ELF-1 (cell line): ENCODE data around the gene SLC35A4.
A peak's percentile ranks its signal among the peaks of the same experiment; 100 is the strongest.
"Not testable (repeated sequence)": the region's sequence is repeated elsewhere in the genome, so short reads cannot be mapped to it uniquely, and the experiment has no call there.

Source experiments
- DNase-seq: peaks from one replicate; pipeline ENCODE4 v3.0.0-alpha.2; 2016; ENCODE audit warnings: low read depth, low spot score

The SLC35A4 gene

DNA sequence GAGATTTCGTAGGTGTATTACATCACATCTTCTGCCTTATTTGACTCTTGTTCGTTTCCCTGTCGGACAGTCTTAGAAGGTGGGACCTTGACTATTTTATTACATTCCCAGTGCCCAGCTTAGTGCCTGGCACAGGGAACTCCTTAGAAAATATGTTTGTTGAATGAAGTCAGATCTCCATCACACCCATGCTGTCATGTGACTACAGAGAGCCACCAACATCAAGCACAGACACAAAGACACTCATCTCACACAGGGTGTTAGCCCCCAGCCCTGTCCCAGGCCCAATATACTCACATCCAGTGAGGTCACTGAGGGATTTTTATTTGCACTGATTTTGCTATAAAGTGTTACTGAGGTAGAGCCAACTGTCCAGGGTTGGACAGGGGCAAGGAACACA is 6.7 kb upstream of the SLC35A4 start:
- DNase-seq = no peak

GRCh38 chr5:140558542-140558941 is 6.1 kb upstream of the SLC35A4 start:
- DNase-seq = no peak

DNA sequence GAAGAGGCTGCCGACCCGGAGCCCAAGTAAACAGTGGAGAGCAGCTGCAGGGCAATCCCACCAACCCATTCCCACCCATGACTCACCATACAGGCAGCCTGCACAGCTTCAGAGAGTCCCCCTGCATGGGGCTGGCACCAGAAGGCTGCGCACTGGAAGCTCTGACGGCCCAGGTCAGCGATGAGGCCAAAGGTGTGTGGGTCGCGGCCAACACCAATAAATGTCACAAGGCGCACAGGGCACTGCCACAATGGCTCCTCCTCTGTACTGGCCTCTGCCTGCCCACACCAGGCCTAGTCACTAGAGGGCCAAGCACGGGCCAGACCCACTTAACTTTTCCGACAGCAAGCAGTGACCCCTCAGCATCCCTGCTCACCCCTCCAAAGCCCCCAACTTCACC is 4.4 kb upstream of the SLC35A4 start:
- DNase-seq = no peak

DNA sequence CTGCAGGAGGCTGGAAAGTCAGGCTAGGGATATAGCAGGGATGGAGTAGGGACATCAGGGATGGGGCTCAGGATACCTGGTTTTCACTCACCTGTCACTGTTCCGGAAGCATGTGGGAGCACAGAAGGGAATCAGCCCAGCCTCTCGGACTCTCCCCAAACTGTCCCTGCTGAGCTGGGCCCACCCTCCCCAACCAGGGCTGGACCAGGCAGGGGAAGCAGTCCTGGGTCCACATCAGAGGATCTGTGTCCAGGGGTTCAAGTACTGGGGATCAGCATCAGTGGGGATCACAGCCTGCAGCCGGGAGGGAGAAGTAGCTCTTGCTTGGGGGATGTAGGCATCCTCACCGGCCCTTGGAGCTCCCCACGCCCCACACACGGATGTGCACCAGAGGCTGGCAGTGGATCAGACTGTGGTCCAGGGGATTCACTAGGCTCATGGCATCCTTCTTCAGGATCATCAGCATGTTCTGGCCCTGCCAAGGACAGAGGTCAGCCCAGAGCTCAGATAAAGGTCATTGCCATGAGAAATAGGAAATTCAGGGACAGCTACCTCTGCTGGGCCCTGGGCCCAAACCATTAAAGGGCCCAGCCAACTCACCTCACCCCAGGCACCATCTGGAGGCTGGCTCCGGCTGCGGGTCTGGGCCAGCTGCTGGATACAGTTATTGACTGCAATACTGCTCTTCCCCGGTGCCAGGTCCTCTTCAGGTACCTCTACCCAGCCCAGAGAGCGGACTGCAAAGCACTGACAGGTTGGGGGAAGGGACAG is 2.7 kb upstream of the SLC35A4 start:
- DNase-seq = no peak

DNA sequence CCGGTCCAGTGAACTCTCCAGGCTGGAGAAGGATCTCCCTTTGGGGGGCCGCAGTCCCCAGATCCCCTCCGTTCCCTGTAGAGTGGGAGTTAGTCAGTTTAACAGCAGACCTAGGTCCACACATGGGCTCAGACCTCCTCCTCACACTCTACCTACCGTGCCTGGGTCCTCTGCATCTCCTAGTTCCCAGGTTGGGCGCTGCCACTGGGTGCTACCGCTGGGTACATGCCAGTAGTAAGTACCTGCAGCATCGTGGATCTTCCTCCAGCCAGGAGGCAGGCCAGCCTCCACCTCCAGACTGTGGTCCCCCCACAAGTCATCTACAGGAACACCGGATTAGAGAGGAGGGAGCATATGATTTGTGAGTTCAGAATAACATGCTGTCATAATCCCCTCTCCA is 1.0 kb upstream of the SLC35A4 start:
- DNase-seq = no peak

DNA sequence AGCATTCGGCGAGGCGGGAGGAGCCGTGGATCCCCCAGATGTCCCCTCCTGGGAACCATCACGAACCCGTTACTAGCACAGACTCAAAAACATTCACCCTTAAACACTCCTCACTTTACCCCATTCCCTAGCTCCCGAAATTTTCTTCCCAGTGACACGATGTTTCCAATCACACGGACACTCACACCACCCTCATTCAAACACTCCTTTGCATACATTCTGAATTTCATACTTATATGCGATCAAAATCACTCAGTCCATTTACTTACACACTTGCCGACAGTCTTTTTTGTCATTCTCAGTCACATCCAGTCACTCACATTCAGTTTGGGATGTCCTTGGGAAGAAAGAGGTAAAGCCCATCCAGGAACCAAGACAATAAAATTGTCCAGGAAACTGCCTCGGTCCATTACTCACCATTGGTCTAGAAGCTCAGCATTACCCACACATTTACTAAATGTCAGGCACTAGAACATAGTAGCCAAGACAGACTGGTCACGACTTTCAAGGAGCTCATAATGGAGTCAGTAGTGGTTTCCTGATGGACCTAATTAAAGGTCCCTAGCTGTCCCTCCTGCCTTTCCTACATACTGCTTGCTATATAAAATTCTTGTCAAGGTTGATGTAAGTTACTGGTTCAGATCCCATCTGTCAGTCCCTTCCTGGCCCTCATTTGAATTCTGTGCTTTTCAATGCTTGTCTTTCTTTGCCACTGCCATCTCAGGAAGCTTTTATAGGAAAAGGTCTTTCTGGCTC is 574 bp downstream of the SLC35A4 start:
- no peak for DNase-seq

- peak; percentile 48 for DNase-seq
Observed at GRCh38 chr5:140565780-140566095, 1.1 kb downstream of the SLC35A4 start.

- DNase-seq = no peak
Observed at GRCh38 chr5:140566665-140567064, 2.0 kb downstream of the SLC35A4 start.

- DNase-seq = no peak
Observed at GRCh38 chr5:140567136-140567818, 2.6 kb downstream of the SLC35A4 start.

DNA sequence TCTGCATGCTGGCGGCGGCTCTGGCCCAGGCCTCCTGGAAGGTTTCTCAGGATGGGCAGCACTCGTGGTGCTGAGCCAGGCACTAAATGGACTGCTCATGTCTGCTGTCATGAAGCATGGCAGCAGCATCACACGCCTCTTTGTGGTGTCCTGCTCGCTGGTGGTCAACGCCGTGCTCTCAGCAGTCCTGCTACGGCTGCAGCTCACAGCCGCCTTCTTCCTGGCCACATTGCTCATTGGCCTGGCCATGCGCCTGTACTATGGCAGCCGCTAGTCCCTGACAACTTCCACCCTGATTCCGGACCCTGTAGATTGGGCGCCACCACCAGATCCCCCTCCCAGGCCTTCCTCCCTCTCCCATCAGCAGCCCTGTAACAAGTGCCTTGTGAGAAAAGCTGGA is 3.2 kb downstream of the SLC35A4 start:
- DNase-seq = no peak

DNA sequence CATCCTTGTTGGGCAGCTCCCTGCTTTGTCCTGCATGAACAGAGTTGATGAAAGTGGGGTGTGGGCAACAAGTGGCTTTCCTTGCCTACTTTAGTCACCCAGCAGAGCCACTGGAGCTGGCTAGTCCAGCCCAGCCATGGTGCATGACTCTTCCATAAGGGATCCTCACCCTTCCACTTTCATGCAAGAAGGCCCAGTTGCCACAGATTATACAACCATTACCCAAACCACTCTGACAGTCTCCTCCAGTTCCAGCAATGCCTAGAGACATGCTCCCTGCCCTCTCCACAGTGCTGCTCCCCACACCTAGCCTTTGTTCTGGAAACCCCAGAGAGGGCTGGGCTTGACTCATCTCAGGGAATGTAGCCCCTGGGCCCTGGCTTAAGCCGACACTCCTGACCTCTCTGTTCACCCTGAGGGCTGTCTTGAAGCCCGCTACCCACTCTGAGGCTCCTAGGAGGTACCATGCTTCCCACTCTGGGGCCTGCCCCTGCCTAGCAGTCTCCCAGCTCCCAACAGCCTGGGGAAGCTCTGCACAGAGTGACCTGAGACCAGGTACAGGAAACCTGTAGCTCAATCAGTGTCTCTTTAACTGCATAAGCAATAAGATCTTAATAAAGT is 3.9 kb downstream of the SLC35A4 start:
- DNase-seq = peak; percentile 32

DNA sequence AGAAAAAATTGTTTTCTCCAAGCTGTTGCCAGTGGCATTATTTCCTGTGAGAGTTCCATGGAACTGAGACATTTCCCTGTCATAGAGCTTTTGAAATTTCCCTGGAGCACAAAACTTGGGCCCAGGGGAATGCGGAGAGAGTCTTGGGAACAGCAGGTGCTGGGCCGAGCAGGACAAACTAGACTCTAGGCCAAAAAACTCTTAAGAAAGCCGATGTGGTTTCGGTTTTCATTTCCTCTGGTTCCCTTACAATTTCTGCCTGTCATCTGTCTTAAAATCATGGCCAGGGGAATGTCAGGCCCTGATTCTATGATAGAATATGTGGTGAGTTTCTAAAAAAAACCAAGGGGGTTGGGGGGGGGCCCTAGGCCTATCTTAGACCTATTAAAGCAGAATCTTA is 4.6 kb downstream of the SLC35A4 start:
- no peak for DNase-seq

GRCh38 chr5:140570058-140570457 is 5.4 kb downstream of the SLC35A4 start:
- DNase-seq = no peak

- DNase-seq = no peak
Observed at GRCh38 chr5:140570488-140570887, 5.9 kb downstream of the SLC35A4 start.

GRCh38 chr5:140571105-140571504 is 6.5 kb downstream of the SLC35A4 start:
- no peak for DNase-seq

DNA sequence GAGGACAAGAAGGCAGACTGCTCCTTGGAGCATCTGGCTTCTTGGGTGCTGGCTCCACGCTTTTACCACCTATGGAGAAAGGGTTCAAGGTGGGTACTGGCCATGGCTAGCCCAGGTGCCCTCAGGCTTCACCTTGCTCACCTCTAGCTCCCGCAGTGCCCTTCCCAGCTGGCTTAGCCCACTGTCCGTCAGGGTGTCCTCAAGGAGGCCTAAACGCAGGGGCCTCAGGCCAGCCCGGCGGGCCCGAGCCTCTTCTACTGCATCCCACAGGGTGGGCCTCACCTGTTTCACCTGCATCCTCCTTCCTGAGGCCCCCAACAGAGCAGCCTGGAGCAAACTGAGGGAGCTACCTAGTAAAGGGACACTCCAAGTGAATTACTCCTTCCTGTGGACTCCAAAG is 9.1 kb downstream of the SLC35A4 start:
- no peak for DNase-seq

- no peak for DNase-seq
Observed at GRCh38 chr5:140574165-140574564, 9.5 kb downstream of the SLC35A4 start.

GRCh38 chr5:140575309-140575708 is 10.7 kb downstream of the SLC35A4 start:
- DNase-seq = peak; percentile 55

GRCh38 chr5:140576776-140577201 is 12.2 kb downstream of the SLC35A4 start:
- DNase-seq = peak; percentile 44

DNA sequence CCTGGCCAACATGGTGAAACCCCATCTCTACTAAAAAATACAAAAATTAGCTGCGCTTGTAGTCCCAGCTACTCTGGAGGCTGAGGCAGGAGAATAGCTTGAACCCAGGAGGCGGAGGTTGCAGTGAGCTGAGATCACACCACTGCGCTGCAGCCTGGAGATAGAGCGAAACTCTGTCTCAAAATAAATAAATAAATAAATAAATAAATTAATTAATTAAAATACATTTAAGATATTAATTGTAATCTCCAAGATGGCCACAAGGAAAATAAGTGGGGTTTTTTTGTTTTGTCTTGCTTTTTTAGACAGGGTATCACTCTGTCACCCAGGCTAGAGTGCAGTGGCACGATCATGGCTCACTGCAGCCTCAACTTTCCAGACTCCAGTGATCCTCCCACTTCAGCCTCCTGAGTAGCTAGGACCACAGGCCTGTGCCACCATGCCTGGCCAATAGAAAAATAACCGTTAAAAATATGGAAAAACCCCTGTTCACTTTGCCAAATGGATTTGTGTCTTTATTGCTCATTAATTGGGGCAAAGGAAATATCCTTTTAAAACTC is 14.6 kb downstream of the SLC35A4 start:
- DNase-seq = not testable (repeated sequence)

DNA sequence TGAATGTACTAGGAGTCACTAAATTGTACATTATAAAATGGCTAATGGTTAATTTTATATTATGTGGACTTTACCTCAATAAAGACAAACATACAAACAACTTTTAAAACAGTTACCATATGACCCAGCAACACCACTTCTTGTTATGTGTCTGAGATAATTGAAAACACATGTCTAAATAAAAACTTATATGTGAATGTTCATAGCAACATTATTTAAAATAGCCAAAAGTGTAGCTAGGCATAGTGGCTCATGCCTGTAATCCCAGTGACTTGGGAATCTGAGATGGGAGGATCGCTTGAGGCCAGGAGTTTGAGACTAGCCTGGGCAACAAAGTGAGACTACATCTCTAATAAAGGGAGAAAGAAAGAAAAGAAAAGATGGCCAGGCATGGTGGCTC is 22.9 kb downstream of the SLC35A4 start:
- DNase-seq = no peak
